Endothelial cell of umbilical vein (primary cell): ENCODE results near the gene RALGPS2. TPM values are rescaled to one million over a fixed set of nuclear protein-coding genes. Genes with fewer than 3 reads are reported as not detected.

Experiments
- BruUV-seq: library from RNA; stranded (reverse); fragments of 400-500 nt; replicated peaks from 2 replicates; lab custom pipeline; 2021; lab: Mats Ljungman, UMichigan
- CTCF ChIA-PET: fragments of 300-600, 350-600 bp; sonication (Branson Sonifier 250); formaldehyde crosslinking; loops from one replicate; lab custom pipeline; 2021; ENCODE audit warnings: antibody characterized with exemption, inconsistent platforms; lab: Charles Lee
- POLR2A ChIA-PET: fragments of 300-600, 350-600 bp; sonication (Branson Sonifier 250); formaldehyde crosslinking; loops from one replicate; lab custom pipeline; 2021; ENCODE audit warnings: antibody characterized with exemption, inconsistent platforms; lab: Charles Lee
- DNase-seq: peaks from one replicate; pipeline ENCODE4 v3.0.0-alpha.2; 2011; ENCODE audit warnings: low read depth, low spot score
- FAIRE-seq: peaks from 2 replicates; lab custom pipeline; 2011; peaks lifted over from hg19 to GRCh38; lab: Jason Lieb, UNC
- H2AFZ ChIP-seq: 2 replicates; pipeline ENCODE4 v1.6.0; 2012; ENCODE audit warnings: low read depth, low read length, control low read depth, inconsistent platforms
- H3K27ac ChIP-seq: 2 replicates; pipeline ENCODE4 v1.5.1; 2011; ENCODE audit warnings: low read depth, mild to moderate bottlenecking, control low read depth, low read length, moderate library complexity; ENCODE audit not compliant: insufficient read depth
- H3K27me3 ChIP-seq, 2 experiments: 2 replicates each; pipeline versions ENCODE4 v1.6.0 to v1.6.1; 2011; ENCODE audit warnings: low read length in 2 of 2, mixed read lengths in 1 of 2; ENCODE audit not compliant: control insufficient read depth in 2 of 2, insufficient read depth in 2 of 2
- H3K36me3 ChIP-seq, 2 experiments: 2 replicates in 1 of 2; 3 replicates in 1 of 2; pipeline ENCODE4 v1.5.1; 2011; ENCODE audit warnings: low read length in 2 of 2, mild to moderate bottlenecking in 1 of 2, moderate library complexity in 1 of 2; ENCODE audit not compliant: control insufficient read depth in 2 of 2, insufficient read depth in 2 of 2; ENCODE audit errors: extremely low read depth in 1 of 2
- H3K4me1 ChIP-seq: 3 replicates; pipeline ENCODE4 v1.5.1; 2011; ENCODE audit warnings: mild to moderate bottlenecking, low read length; ENCODE audit not compliant: control insufficient read depth, insufficient read depth; ENCODE audit errors: extremely low read depth
- H3K4me2 ChIP-seq: 2 replicates; pipeline ENCODE4 v1.6.1; 2011; ENCODE audit warnings: low read length, control low read depth, mixed read lengths; ENCODE audit not compliant: insufficient read depth
- H3K4me3 ChIP-seq, 3 experiments: fragments of 200-600 bp in 1 of 3; sonication (generic), shearing (Covaris generic) in 1 of 3; replicated peaks in 1 of 3; 2 replicates each; pipeline ENCODE4 v1.5.1; 2011 to 2016; ENCODE audit warnings: control low read depth in 3 of 3, low read length in 3 of 3, mild to moderate bottlenecking in 2 of 3, inconsistent platforms in 1 of 3, low read depth in 1 of 3, moderate library complexity in 1 of 3; ENCODE audit not compliant: insufficient read depth in 1 of 3
- H3K79me2 ChIP-seq: 2 replicates; pipeline ENCODE4 v1.6.0; 2012; ENCODE audit warnings: low read length, inconsistent platforms; ENCODE audit not compliant: control insufficient read depth, insufficient read depth
- H3K9ac ChIP-seq: replicated peaks from 2 replicates; pipeline ENCODE3; 2011; ENCODE audit warnings: low read length, control low read depth; ENCODE audit not compliant: insufficient read depth; ENCODE audit errors: extremely low read depth
- H3K9me1 ChIP-seq: replicated peaks from 3 replicates; pipeline ENCODE4 v1.6.0; 2011; ENCODE audit warnings: mild to moderate bottlenecking, low read length; ENCODE audit not compliant: control insufficient read depth, insufficient read depth; ENCODE audit errors: extremely low read depth
- H3K9me3 ChIP-seq: replicated peaks from 2 replicates; pipeline ENCODE4 v1.5.1; 2012; ENCODE audit warnings: low read length, inconsistent platforms; ENCODE audit not compliant: control insufficient read depth, insufficient read depth
- H4K20me1 ChIP-seq: replicated peaks from 2 replicates; pipeline ENCODE3; 2011; ENCODE audit warnings: mild to moderate bottlenecking, low read length; ENCODE audit not compliant: control insufficient read depth, insufficient read depth; ENCODE audit errors: extremely low read depth
- EZH2 ChIP-seq: IDR thresholded peaks from 2 replicates; pipeline ENCODE4 v1.6.1; 2012; ENCODE audit warnings: borderline replicate concordance, low read depth, mild to moderate bottlenecking, moderate library complexity, low read length, inconsistent platforms; ENCODE audit not compliant: severe bottlenecking
- FOS ChIP-seq: IDR thresholded peaks from 2 replicates; pipeline ENCODE4 v1.6.1; 2011; ENCODE audit warnings: mild to moderate bottlenecking, low read length, moderate library complexity, borderline replicate concordance; ENCODE audit not compliant: insufficient read depth
- GATA2 ChIP-seq: IDR thresholded peaks from 2 replicates; pipeline ENCODE4 v1.7.0; 2011; ENCODE audit warnings: low read depth, mild to moderate bottlenecking, moderate library complexity, mixed read lengths, low read length; ENCODE audit not compliant: insufficient read length, insufficient read depth
- POLR2A ChIP-seq: IDR thresholded peaks from 2 replicates; pipeline ENCODE4 v1.6.1; 2012; ENCODE audit warnings: low read depth, mild to moderate bottlenecking, control low read depth, low read length
- POLR2AphosphoS5 ChIP-seq: IDR thresholded peaks from 2 replicates; pipeline ENCODE4 v1.6.1; 2012; ENCODE audit warnings: low read depth, mild to moderate bottlenecking, control low read depth, low read length, moderate library complexity; ENCODE audit not compliant: insufficient read depth
- dilution Hi-C: fragments of 300-500 bp; cut with MboI; formaldehyde crosslinking; loops from one replicate; pipeline ENCODE4 v1.15.0; 2019; ENCODE audit warnings: low sequenced_read_pairs; ENCODE audit not compliant: extremely low pct_ligation_motif_present
- intact Hi-C: fragments of 100-400 bp; cut with micrococcal nuclease; formaldehyde crosslinking; loops from one replicate; pipeline ENCODE4 v1.10.0; 2022
- microRNA-seq: library from miRNA; unstranded; fragments of <30 nt; microRNA quantifications from one replicate; pipeline ENCODE4 v1.2.0, GENCODE V29; 2021; ENCODE audit warnings: borderline number of aligned reads, borderline replicate concordance
- polyA plus RNA-seq, 4 experiments: library from polyadenylated mRNA; depleted of rRNA in 3 of 4; stranded (reverse) in 3 of 4; unstranded in 1 of 4; fragments of >200 nt; gene quantifications; 2 replicates each; pipeline versions ENCODE4 v1.2.1 to v1.2.3, GENCODE V29; 2011 to 2012; ENCODE audit warnings: missing spikeins in 1 of 4
- small RNA-seq: library from RNA; depleted of rRNA; stranded (forward); fragments of <200 nt; gene quantifications from one replicate; pipeline ENCODE3, GENCODE V24; 2012; ENCODE audit warnings: low replicate concordance, low read depth; ENCODE audit not compliant: insufficient read depth, insufficient read length
- total RNA-seq: library from RNA; stranded (reverse); gene quantifications from 2 replicates; pipeline ENCODE4 v1.2.3, GENCODE V29; 2021
- TF ChIP-seq, protein P1 (sequence below): IDR thresholded peaks from 2 replicates; pipeline ENCODE4 v1.6.1; 2011; ENCODE audit not compliant: insufficient read depth, insufficient read length

The RALGPS2 gene
- total and polyA plus RNA-seq, 2 donors (not counting 3 experiments of a cell fraction or from before 2014, with no cell fraction given) = 4.6 to 27.7 TPM

DNA sequence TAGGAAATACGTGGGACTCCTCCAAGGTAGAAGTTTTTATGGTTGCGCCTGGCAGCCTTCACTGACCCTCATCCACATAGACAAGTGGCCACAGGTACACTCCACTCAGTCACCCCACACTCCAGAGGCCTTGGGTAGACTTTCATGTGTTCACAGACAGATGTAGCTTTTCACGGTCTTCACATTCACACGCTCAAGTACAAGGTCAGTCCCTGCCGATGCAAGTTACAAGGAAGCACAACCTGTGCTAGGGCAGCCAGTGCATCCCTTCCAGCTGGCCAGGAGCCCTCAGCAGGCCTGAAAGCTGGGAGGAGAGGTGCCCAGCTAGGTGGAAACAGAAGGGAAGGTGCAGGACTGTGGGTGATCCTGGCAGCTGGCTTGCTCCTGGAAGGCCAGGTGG lies 245.1 kb downstream of the RALGPS2 start:
- no peaks in the 10 kb centered on the region for H3K27me3 ChIP-seq
- H3K9me3 ChIP-seq = no peaks in the 10 kb centered on the region
- ChIA-PET CTCF (no interaction called here), POLR2A (no interaction called here)
- no peaks in the 10 kb centered on the region for H3K79me2 ChIP-seq
- no peaks in the 10 kb centered on the region for H3K9me1 ChIP-seq
- H3K4me3 ChIP-seq = no peak overlapping the region
- no peak overlapping the region for H3K4me2 ChIP-seq
- H3K4me1 ChIP-seq = no peaks in the 10 kb centered on the region
- H2AFZ ChIP-seq = no peak overlapping the region
- dilution Hi-C loops (no loop called here), intact Hi-C loops (no loop called here)
- TF ChIP-seq GATA2 (no peak), POLR2AphosphoS5 (no peak), POLR2A (no peak), EZH2 (no peak), FOS (no peak)
- TF ChIP-seq, protein P1, sequence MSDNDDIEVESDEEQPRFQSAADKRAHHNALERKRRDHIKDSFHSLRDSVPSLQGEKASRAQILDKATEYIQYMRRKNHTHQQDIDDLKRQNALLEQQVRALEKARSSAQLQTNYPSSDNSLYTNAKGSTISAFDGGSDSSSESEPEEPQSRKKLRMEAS = no peak
- BruUV-seq = no TSS peak
- H3K36me3 ChIP-seq = no peaks in the 10 kb centered on the region
- no peaks in the 10 kb centered on the region for H4K20me1 ChIP-seq
- no peak overlapping the region for H3K9ac ChIP-seq
- DNase-seq (no peak), FAIRE-seq (no peak)
- no peak overlapping the region for H3K27ac ChIP-seq

Small RNA genes lying within 50 kb of the gene (microRNA-seq; reads per million reads assigned to microRNA genes)
- gene MIR4424 = not detected

Small RNA genes lying within 50 kb of the gene (small RNA-seq; reads per million reads assigned to genes)
- not detected for gene MIR4424
- not detected for gene RF00092

Other genes with a start within 250 kb of the RALGPS2 start
- not detected in 2 replicates for gene CLEC20A, start 228.3 kb upstream of the RALGPS2 start, total RNA-seq
- gene CLEC20A, start 228.3 kb upstream of the RALGPS2 start, polyA plus RNA-seq = not detected in 2 replicates
- gene TEX35, start 212.1 kb upstream of the RALGPS2 start, total RNA-seq = not detected in 2 replicates
- not detected in 2 replicates for gene TEX35, start 212.1 kb upstream of the RALGPS2 start, polyA plus RNA-seq
- gene ANGPTL1, start 145.8 kb downstream of the RALGPS2 start, total RNA-seq = 0.51 TPM in 1 of 2 replicates, not detected in the other
- gene ANGPTL1, start 145.8 kb downstream of the RALGPS2 start, polyA plus RNA-seq = 0.15 and 0.16 TPM in 2 replicates